Erythroblast (primary cell): Measurements from ENCODE around the gene PRLR.
A peak's percentile ranks its signal among the peaks of the same experiment; 100 is the strongest.

Source experiments
- DNase-seq, 2 experiments: peaks; one replicate each; lab custom pipeline; 2025; lab: John Stamatoyannopoulos, UW
- GATA1 ChIP-seq: IDR thresholded peaks from 2 replicates; pipeline ENCODE4 v1.6.1; 2011; ENCODE audit warnings: low read depth, mild to moderate bottlenecking, control low read depth, low read length, moderate library complexity
- POLR2A ChIP-seq: IDR thresholded peaks from 2 replicates; pipeline ENCODE4 v1.6.1; 2011; ENCODE audit warnings: mild to moderate bottlenecking, low read length

The PRLR gene

DNA sequence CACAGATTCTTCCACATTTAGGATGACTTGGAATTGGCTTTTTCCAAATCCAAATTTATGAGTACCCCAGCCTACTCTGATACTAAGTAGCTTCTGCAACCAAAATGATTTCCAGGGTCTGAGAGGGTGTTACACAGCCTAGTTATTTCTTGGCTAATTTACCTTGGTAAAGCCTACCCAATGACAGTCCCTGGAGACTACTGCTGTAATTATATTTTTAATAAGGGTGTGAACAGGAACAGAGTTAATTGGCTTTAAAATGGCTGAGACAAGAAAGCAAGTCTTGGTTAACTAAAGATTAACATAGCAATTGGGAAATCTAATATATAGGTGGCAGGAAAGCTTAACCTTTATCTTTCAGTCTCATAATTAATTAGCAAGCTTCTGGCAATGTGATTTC is 9.3 kb downstream of the PRLR start:
- TF ChIP-seq GATA1, result no peak
- no peak for TF ChIP-seq POLR2A
- no peak for DNase-seq

DNA sequence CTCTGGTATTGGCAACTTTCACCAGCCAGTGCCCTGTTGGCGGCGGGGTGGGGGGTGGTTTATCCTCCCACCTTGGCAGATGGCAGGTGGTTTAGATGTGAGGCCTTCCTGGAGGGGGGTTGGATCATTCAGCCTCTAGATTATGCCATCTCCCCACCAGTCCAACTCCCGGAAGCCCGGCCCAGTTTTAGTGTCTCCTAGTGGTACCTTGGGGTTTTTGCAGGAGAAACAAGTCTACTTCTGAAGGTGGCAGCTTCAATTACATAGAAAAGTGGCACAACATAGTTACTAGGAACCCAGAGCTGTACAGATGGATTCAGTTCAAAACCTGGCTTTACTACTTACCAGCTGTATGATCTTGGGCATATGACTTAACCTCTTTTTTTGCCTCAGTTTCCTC is 11.3 kb downstream of the PRLR start:
- TF ChIP-seq POLR2A (no peak), GATA1 (no peak)
- no peak for DNase-seq

DNA sequence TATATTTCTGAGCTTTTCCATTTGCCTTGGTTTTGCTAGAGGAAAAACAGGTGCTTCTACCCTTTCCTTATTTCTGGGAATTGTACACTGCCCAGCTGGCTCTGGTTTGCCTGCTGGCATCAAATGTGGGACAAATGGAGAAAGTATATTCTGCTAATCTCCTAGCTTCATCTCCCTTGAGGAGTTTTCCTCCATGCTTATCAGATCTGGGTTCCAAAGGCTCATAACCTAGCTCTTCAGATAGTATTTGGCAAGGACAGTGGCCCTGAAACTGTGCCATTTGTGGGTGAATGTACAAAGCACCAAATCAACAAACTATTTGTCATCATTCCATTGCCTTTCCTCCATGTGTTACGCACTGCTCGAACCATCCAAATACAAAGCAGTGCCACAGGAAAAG is 16.2 kb downstream of the PRLR start:
- TF ChIP-seq GATA1 (no peak), POLR2A (no peak)
- DNase-seq, result no peak

DNA sequence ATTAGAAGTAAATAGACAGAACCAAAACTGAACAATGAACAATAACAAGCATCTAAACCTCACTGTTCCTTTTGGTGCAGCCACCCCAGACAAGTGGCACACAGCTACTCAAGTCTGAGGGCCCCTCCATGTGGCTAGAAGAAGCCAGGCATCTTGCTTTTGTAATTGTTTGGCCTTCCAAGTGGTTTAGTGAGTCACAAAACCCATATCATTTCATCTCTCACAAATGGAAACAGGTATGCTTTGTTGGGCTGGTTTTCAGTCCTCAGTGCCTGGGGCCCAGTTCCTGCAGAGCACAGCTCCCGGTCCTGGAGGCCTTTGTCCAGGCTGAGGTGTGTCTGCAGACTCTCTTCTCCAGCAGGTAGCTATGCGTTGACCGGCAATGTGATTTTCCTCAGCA is 16.7 kb downstream of the PRLR start:
- no peak for DNase-seq
- TF ChIP-seq GATA1 (no peak), POLR2A (no peak)

DNA sequence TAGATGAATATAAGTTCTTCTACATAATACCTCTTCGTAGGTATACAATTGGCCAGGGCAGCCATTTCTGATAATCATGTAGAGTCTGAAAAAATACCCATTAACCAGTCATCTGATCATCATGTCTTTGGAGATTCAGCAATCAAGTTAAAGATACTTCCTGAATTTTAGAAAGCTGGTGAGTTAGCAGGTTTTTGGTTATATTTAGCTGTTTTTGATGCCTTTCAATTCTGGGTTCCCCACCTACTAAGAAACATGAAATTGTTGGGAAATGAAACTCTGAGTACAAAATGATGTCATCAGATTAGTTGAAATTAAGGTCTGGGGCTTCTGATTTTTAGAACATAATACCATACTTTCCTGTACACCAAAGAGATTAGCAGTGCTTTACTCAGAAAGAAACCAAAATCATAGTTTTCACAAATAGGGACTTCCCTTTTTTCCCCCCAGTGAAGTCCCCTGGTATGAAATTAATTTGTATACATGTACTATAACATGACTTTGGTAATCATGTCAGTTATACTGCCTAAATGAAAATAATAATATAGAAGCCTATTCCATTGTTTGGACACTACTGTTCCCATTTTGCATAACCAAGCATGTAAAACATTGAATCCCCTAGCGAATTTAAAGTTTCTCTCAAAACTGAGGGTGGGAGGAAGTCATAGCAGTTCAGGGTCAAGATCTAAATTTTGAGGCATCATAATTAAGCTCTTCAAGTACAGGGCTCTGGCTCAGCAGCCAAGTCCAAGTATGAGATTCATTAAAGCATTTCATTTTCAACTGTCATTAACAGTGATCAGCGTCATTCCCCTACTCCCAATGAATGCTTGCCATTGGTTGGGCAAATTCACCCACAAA is 17.9 kb downstream of the PRLR start:
- DNase-seq, result no peak
- TF ChIP-seq POLR2A (no peak), GATA1 (no peak)

DNA sequence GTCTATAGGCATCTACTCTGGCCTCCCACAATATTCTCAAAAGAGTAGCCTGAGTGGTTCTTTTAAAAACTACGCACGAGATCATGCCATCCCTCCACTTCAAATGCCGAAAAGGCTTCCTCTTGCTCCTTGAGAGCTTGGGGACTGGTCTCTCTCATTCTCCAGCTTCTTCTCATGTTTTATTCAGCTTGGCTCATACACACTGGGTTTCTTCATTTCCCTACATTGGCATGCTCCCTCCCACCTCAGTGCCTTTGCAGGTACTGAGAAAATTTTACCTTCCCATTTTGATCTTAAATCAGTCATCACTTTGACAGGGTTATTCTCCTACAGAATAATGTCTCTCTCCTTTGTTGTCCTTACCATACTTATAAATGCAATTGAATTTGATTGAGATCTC is 20.4 kb downstream of the PRLR start:
- TF ChIP-seq POLR2A, result no peak
- no peak for TF ChIP-seq GATA1
- DNase-seq, result no peak

DNA sequence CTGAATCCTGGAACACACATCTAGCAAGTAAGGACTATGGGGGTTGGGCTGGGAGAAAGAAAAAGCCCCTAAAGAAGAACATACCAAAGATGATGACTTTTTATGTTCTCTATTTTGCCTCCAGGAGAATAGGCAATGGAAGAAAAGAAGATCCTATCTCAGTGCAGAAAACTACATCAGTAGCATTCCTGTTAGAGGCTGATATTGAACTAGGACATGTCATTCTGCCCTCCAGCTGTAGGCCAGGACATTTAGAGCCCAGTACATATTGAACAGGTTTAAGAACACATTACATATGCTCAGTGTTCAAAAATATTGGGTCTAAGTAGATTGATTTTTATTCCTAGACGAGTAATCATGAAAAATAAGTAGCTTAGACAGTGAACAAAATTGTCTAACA is 24.7 kb downstream of the PRLR start:
- DNase-seq, result no peak
- TF ChIP-seq POLR2A (no peak), GATA1 (no peak)

DNA sequence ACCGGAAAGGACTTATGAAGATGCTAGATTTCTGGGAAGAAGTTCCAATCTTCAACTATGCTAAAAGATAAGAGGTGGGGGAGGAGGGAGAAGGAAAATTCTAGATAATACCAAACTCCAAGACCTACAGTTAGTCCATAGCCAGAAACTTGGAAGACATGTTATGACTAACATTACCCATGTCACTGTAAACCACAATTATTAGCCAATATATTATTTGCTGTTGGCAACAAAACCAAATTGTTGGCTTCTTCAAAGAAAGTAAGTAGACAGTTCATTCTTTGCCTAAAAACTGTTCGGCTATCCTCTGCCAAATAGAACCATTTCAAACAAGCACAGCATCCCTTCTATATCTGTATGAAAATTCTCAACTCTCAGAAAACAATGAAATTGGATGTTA is 25.1 kb downstream of the PRLR start:
- TF ChIP-seq GATA1, result no peak
- TF ChIP-seq POLR2A, result no peak
- DNase-seq, result no peak

DNA sequence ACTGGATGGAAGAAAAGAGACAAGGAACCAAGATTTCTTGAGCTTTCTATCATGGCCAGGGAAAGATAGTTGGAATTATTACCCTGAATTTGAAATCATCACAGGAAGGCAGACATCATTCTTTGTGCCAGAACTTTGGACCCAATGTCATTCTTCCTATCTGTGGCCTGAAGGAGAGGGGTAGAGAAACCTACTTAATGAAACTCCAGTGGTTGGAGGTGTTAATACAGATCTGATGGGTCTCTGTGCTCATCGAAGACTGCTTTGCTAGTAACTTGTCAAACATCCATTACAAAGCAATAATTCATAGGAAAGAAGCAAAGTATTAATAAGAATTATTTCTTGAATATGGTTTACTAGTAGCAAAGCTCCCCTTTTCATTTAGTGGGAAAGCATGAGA is 26.9 kb downstream of the PRLR start:
- TF ChIP-seq POLR2A, result no peak
- TF ChIP-seq GATA1, result no peak
- DNase-seq, result no peak

DNA sequence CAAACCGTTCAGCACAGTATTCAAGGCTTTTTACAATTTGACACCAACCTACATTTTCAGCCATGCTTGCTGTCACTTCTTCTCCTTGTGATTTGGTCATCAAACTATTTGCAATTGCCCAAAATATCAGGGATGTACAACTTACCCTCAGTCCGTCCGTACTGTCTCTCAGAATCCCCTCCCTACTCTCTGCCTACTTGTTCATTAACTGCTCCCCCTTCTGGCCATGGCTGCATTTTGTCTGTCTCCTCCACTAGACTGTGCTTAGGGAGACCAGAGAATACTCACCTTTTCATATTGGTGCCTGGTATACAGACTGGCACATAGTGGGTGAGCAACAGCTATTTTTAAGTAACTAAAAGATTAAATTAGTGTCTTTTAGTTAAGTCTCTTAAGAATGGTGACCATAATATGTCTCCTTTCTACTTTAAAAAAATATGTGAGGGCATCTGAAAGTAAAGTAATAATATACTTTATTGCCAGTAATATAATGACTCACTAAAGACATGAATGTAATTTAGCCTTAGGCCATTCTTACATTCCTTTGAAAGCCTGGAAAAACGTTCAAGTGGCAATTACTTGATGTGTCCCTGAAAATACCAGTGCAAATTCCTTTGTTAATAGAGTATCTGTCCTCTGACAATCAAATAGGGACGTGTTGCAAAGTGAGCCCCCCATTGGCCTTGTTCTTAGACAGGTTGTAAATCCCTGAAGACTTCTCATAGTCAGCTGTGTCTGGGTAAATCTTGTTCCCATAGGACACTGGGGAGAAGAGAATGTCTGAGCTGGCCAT is 27.8 kb downstream of the PRLR start:
- peak; percentile 23 to 46 for DNase-seq
- TF ChIP-seq POLR2A, result no peak
- TF ChIP-seq GATA1, result no peak

DNA sequence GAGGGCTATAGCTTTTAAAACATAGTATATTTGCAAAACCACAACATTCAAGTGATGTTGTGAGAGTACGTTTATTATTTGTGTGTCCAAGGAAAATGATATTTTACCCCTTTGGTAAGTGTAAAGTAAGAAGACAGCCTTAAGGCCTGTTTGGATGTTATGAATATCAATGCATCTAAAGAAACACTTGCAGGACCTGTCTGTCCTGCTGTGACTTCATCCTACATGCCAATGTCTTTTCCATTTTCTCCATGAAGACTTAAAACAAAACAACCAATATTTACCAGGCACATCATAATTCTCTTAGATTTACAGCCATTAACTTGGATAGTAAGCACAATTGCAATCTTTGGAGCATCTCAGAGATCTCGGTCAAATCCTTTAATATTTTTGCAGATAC is 29.0 kb downstream of the PRLR start:
- DNase-seq, result no peak
- TF ChIP-seq POLR2A, result no peak
- TF ChIP-seq GATA1, result no peak

DNA sequence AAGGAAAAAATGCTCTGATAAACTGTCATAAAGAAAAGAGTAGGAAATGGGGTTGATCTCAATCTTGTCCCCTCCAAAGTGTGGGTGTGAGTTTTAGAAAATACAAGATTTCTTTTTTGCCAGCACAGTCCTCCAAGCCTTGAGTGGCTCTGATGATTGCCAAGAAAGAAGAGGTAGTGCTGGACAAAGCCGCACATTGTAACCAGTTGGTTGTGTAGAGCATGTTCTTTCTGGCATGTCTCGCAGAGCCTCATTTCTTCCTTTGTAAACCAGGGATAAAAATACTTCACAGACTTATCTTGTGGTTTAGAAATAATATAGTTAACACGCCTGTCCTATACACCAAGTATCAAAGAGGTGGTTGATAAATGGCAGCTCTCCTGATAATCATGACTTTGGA is 30.4 kb downstream of the PRLR start:
- no peak for TF ChIP-seq GATA1
- TF ChIP-seq POLR2A, result no peak
- no peak for DNase-seq

DNA sequence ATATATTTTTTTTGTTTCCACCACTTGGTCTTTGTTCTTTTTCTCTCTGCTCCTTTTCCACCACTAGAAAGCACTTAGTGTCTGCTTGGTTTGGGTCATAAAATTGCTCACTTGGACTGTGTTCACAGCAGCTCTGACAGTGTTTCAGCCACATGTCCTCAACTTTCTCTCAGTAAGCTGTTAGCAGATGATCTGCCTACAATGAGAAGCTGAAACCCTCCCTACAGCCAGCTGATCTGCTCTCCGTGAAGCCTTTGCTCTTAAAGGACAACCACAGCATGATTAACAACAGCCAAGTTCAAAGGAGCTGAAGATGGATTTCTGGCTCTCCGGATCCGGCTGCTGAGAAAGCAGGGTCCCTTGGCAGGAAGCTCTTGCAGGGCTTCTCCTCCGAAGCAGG is 31.6 kb downstream of the PRLR start:
- DNase-seq, result no peak
- TF ChIP-seq POLR2A (no peak), GATA1 (no peak)

DNA sequence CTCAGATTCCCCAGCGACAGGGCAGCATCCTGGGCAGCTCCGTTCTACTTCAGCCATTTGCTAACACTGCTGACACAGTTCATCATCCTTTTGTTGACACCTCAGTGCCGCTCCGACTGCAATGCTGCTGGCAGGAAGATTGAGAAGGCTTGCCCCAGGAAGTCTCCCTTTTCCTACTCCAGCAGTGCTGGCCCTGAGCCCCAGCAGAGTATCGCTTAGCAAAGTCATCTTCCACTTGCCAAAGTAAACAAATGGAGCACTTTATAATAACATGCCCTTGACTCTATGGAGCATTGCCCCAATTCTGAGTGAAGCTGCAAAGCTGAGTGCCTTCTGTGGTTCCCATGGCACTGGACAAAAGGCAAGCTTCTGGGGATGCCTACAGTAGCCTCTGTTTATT is 32.2 kb downstream of the PRLR start:
- no peak for DNase-seq
- TF ChIP-seq POLR2A (no peak), GATA1 (no peak)
